Activated CD4-positive, alpha-beta T cell treated with anti-CD3 and anti-CD28 coated beads, Interleukin-2, amount 10 ng/mL, durations not matched to agents 24 days and 14 days (primary cell): ENCODE results near the gene SLC32A1. TPM values are rescaled to one million over a fixed set of nuclear protein-coding genes. Genes with fewer than 3 reads are reported as not detected.

Source experiments
- DNase-seq: peaks from one replicate; pipeline ENCODE4 v3.0.0; 2022
- H3K27ac Mint-ChIP-seq: one replicate; pipeline ENCODE4 v1.8.0; 2022; ENCODE audit warnings: mild to moderate bottlenecking, mixed read lengths
- H3K27me3 Mint-ChIP-seq: one replicate; pipeline ENCODE4 v1.8.0; 2022; ENCODE audit warnings: mixed read lengths
- H3K36me3 Mint-ChIP-seq: one replicate; pipeline ENCODE4 v1.8.0; 2022; ENCODE audit warnings: low read depth, mild to moderate bottlenecking, mixed read lengths
- H3K4me1 Mint-ChIP-seq: one replicate; pipeline ENCODE4 v1.8.0; 2021; ENCODE audit warnings: mixed read lengths
- H3K4me3 Mint-ChIP-seq: one replicate; pipeline ENCODE4 v1.8.0; 2022; ENCODE audit warnings: mild to moderate bottlenecking, moderate library complexity, mixed read lengths
- H3K9me3 Mint-ChIP-seq: one replicate; pipeline ENCODE4 v1.8.0; 2021; ENCODE audit warnings: mixed read lengths
- intact Hi-C: fragments of 100-400 bp; cut with micrococcal nuclease; formaldehyde crosslinking; loops from one replicate; pipeline ENCODE4 v1.15.1; 2023
- total RNA-seq: library from RNA; stranded (reverse); gene quantifications from 2 replicates; pipeline ENCODE4 v1.2.3, GENCODE V29; 2022

The SLC32A1 gene
- total RNA-seq, 1 donor from 2014 or later, result not detected

- no peak overlapping the region for H3K4me3 Mint-ChIP-seq
- H3K4me1 Mint-ChIP-seq, result no peaks in the 10 kb centered on the region
- intact Hi-C loops, result no loop called here
- no peak for DNase-seq
- no peak overlapping the region for H3K27ac Mint-ChIP-seq
- H3K36me3 Mint-ChIP-seq, result no peaks in the 10 kb centered on the region
- H3K9me3 Mint-ChIP-seq, result no peaks in the 10 kb centered on the region
- peaks cover 4% of the 10 kb centered on the region for H3K27me3 Mint-ChIP-seq
Observed at GRCh38 chr20:38706509-38706908, 17.8 kb upstream of the SLC32A1 start.

GRCh38 chr20:38714308-38714707 lies 10.0 kb upstream of the SLC32A1 start:
- no peak for DNase-seq
- no peaks in the 10 kb centered on the region for H3K9me3 Mint-ChIP-seq
- H3K27ac Mint-ChIP-seq, result no peak overlapping the region
- H3K27me3 Mint-ChIP-seq, result peaks cover 33% of the 10 kb centered on the region
- intact Hi-C loops, result no loop called here
- H3K4me3 Mint-ChIP-seq, result no peak overlapping the region
- H3K36me3 Mint-ChIP-seq, result no peaks in the 10 kb centered on the region
- H3K4me1 Mint-ChIP-seq, result no peaks in the 10 kb centered on the region

- Mint-ChIP-seq H3K4me1 (no peaks in the 10 kb centered on the region), H3K27ac (no peak overlapping the region), H3K4me3 (no peak overlapping the region), H3K27me3 (peaks cover 41% of the 10 kb centered on the region), H3K36me3 (no peaks in the 10 kb centered on the region), H3K9me3 (no peaks in the 10 kb centered on the region)
- intact Hi-C loops, result no loop called here
- DNase-seq, result no peak
Observed at GRCh38 chr20:38715646-38716045, 8.6 kb upstream of the SLC32A1 start.

- peaks cover 85% of the 10 kb centered on the region for H3K27me3 Mint-ChIP-seq
- peaks cover 29% of the 10 kb centered on the region for H3K4me1 Mint-ChIP-seq
- no peak overlapping the region for H3K4me3 Mint-ChIP-seq
- H3K27ac Mint-ChIP-seq, result no peak overlapping the region
- peaks cover 10% of the 10 kb centered on the region for H3K9me3 Mint-ChIP-seq
- intact Hi-C loops, result loop anchor here (2.0 kb wide), 1 partner anchor 48 kb away; no protein-coding TSS in a partner anchor
- no peak for DNase-seq
- H3K36me3 Mint-ChIP-seq, result peaks cover 10% of the 10 kb centered on the region
Observed at GRCh38 chr20:38722683-38723016, 1.6 kb upstream of the SLC32A1 start.

GRCh38 chr20:38723017-38723847 lies 1.1 kb upstream of the SLC32A1 start:
- H3K27me3 Mint-ChIP-seq, result peaks cover 86% of the 10 kb centered on the region
- H3K36me3 Mint-ChIP-seq, result peaks cover 15% of the 10 kb centered on the region
- intact Hi-C loops, result loop anchor here (2.0 kb wide), 1 partner anchor 48 kb away; no protein-coding TSS in a partner anchor
- H3K4me3 Mint-ChIP-seq, result no peak overlapping the region
- peaks cover 35% of the 10 kb centered on the region for H3K4me1 Mint-ChIP-seq
- H3K27ac Mint-ChIP-seq, result peak overlapping the region; percentile 58
- peak; percentile 64 for DNase-seq
- peaks cover 14% of the 10 kb centered on the region for H3K9me3 Mint-ChIP-seq

- no peak for DNase-seq
- Mint-ChIP-seq H3K27ac (peak overlapping the region; percentile 68), H3K27me3 (peaks cover 88% of the 10 kb centered on the region), H3K9me3 (peaks cover 19% of the 10 kb centered on the region), H3K36me3 (peaks cover 19% of the 10 kb centered on the region), H3K4me3 (no peak overlapping the region), H3K4me1 (peaks cover 38% of the 10 kb centered on the region)
- intact Hi-C loops, result no loop called here
Observed at GRCh38 chr20:38724626-38725147, 401 bp downstream of the SLC32A1 start.

- Mint-ChIP-seq H3K9me3 (peaks cover 22% of the 10 kb centered on the region), H3K4me1 (peaks cover 43% of the 10 kb centered on the region), H3K27me3 (peaks cover 91% of the 10 kb centered on the region), H3K27ac (peak overlapping the region; percentile 72), H3K4me3 (peak overlapping the region; percentile 15), H3K36me3 (peaks cover 19% of the 10 kb centered on the region)
- no peak for DNase-seq
- intact Hi-C loops, result no loop called here
Observed at GRCh38 chr20:38725148-38725901, 1.0 kb downstream of the SLC32A1 start.

- peaks cover 50% of the 10 kb centered on the region for H3K4me1 Mint-ChIP-seq
- intact Hi-C loops, result no loop called here
Observed at GRCh38 chr20:38725931-38726803, 1.9 kb downstream of the SLC32A1 start.

GRCh38 chr20:38726804-38727606 lies 2.7 kb downstream of the SLC32A1 start:
- H3K27ac Mint-ChIP-seq, result peak overlapping the region; percentile 84
- H3K36me3 Mint-ChIP-seq, result peaks cover 19% of the 10 kb centered on the region
- intact Hi-C loops, result no loop called here
- peaks cover 87% of the 10 kb centered on the region for H3K27me3 Mint-ChIP-seq
- peaks cover 53% of the 10 kb centered on the region for H3K4me1 Mint-ChIP-seq
- DNase-seq, result peak; percentile 81
- H3K9me3 Mint-ChIP-seq, result peaks cover 22% of the 10 kb centered on the region
- H3K4me3 Mint-ChIP-seq, result peak overlapping the region; percentile 50

More at GRCh38 chr20:38725931-38726803, 1.9 kb downstream of the SLC32A1 start:
- peak; percentile 81 for DNase-seq
- Mint-ChIP-seq H3K27me3 (peaks cover 91% of the 10 kb centered on the region), H3K36me3 (peaks cover 19% of the 10 kb centered on the region), H3K27ac (peak overlapping the region; percentile 84), H3K9me3 (peaks cover 22% of the 10 kb centered on the region), H3K4me3 (peak overlapping the region; percentile 15)

- H3K4me3 Mint-ChIP-seq, result peak overlapping the region; percentile 48
- peak overlapping the region; percentile 78 for H3K27ac Mint-ChIP-seq
- peaks cover 85% of the 10 kb centered on the region for H3K27me3 Mint-ChIP-seq
- intact Hi-C loops, result no loop called here
- peaks cover 22% of the 10 kb centered on the region for H3K9me3 Mint-ChIP-seq
- DNase-seq, result peak; percentile 67
- peaks cover 19% of the 10 kb centered on the region for H3K36me3 Mint-ChIP-seq
- H3K4me1 Mint-ChIP-seq, result peaks cover 49% of the 10 kb centered on the region
Observed at GRCh38 chr20:38727607-38728190, 3.4 kb downstream of the SLC32A1 start.

- Mint-ChIP-seq H3K9me3 (peaks cover 22% of the 10 kb centered on the region), H3K4me3 (peak overlapping the region; percentile 40), H3K27ac (peak overlapping the region; percentile 78), H3K4me1 (peaks cover 45% of the 10 kb centered on the region), H3K36me3 (peaks cover 19% of the 10 kb centered on the region), H3K27me3 (peaks cover 85% of the 10 kb centered on the region)
- DNase-seq, result no peak
- intact Hi-C loops, result no loop called here
Observed at GRCh38 chr20:38728191-38728781, 4.0 kb downstream of the SLC32A1 start.
